H9 (cell line): ENCODE results near the gene MS4A18. TPM values are rescaled to one million over a fixed set of nuclear protein-coding genes. Genes with fewer than 3 reads are reported as not detected.

Source experiments
- DNase-seq: peaks from one replicate; pipeline ENCODE4 v3.0.0-alpha.2; 2017
- H2AFZ ChIP-seq: one replicate; pipeline ENCODE4 v1.6.1; 2013; ENCODE audit warnings: mild to moderate bottlenecking, low read length, control low read depth, moderate library complexity
- H2AK5ac ChIP-seq: 2 replicates; pipeline ENCODE4 v1.6.1; 2013; ENCODE audit warnings: low read length, control low read depth, mixed read lengths; ENCODE audit not compliant: insufficient read length
- H2BK120ac ChIP-seq: one replicate; pipeline ENCODE4 v1.6.1; 2013; ENCODE audit warnings: low read depth, mild to moderate bottlenecking, low read length, control low read depth, inconsistent platforms; ENCODE audit not compliant: poor library complexity, severe bottlenecking
- H2BK12ac ChIP-seq: 2 replicates; pipeline ENCODE4 v1.6.1; 2013; ENCODE audit warnings: low read length, control low read depth, mixed read lengths, low read depth; ENCODE audit not compliant: insufficient read length
- H2BK15ac ChIP-seq: 2 replicates; pipeline ENCODE4 v1.6.1; 2013; ENCODE audit warnings: low read depth, low read length, control low read depth
- H2BK20ac ChIP-seq: one replicate; pipeline ENCODE4 v1.6.1; 2013; ENCODE audit warnings: low read depth, mild to moderate bottlenecking, low read length, control low read depth, inconsistent platforms; ENCODE audit not compliant: poor library complexity, severe bottlenecking
- H2BK5ac ChIP-seq: 2 replicates; pipeline ENCODE4 v1.6.1; 2013; ENCODE audit warnings: low read length, control low read depth, mixed read lengths; ENCODE audit not compliant: insufficient read length
- H3K14ac ChIP-seq: 2 replicates; pipeline ENCODE4 v1.6.1; 2013; ENCODE audit warnings: low read length, control low read depth; ENCODE audit not compliant: insufficient read depth
- H3K18ac ChIP-seq: 2 replicates; pipeline ENCODE4 v1.6.1; 2013; ENCODE audit warnings: low read depth, mild to moderate bottlenecking, mixed read lengths, low read length, control low read depth; ENCODE audit not compliant: insufficient read length
- H3K23ac ChIP-seq: 2 replicates; pipeline ENCODE4 v1.6.1; 2013; ENCODE audit warnings: low read length, control low read depth, mixed read lengths, low read depth; ENCODE audit not compliant: insufficient read length
- H3K23me2 ChIP-seq: 2 replicates; pipeline ENCODE4 v1.6.1; 2013; ENCODE audit warnings: low read depth, mild to moderate bottlenecking, mixed read lengths, low read length, control low read depth; ENCODE audit not compliant: insufficient read length, poor library complexity, severe bottlenecking
- H3K27ac ChIP-seq: 2 replicates; pipeline ENCODE4 v1.5.1; 2013; ENCODE audit warnings: low read length, control low read depth, mixed read lengths, low read depth; ENCODE audit not compliant: insufficient read length
- H3K27me3 ChIP-seq: 2 replicates; pipeline ENCODE4 v1.6.1; 2013; ENCODE audit warnings: low read length, control low read depth, inconsistent platforms; ENCODE audit not compliant: insufficient read depth
- H3K4ac ChIP-seq: 2 replicates; pipeline ENCODE4 v1.6.1; 2013; ENCODE audit warnings: low read depth, mild to moderate bottlenecking, control low read depth, inconsistent platforms, low read length, moderate library complexity
- H3K4me1 ChIP-seq: 2 replicates; pipeline ENCODE4 v1.6.1; 2013; ENCODE audit warnings: low read length, control low read depth, inconsistent platforms; ENCODE audit not compliant: insufficient read depth
- H3K4me2 ChIP-seq: 2 replicates; pipeline ENCODE4 v1.6.1; 2013; ENCODE audit warnings: low read length, control low read depth, mixed read lengths; ENCODE audit not compliant: insufficient read length, insufficient read depth
- H3K56ac ChIP-seq: 2 replicates; pipeline ENCODE4 v1.6.1; 2013; ENCODE audit warnings: low read depth, mild to moderate bottlenecking, mixed read lengths, low read length, control low read depth; ENCODE audit not compliant: insufficient read length
- H3K79me1 ChIP-seq: 2 replicates; pipeline ENCODE4 v1.6.1; 2013; ENCODE audit warnings: low read depth, mild to moderate bottlenecking, moderate library complexity, low read length, control low read depth, inconsistent platforms; ENCODE audit not compliant: insufficient read depth, poor library complexity, severe bottlenecking
- H3K79me2 ChIP-seq: 2 replicates; pipeline ENCODE4 v1.6.1; 2013; ENCODE audit warnings: low read length, control low read depth, inconsistent platforms; ENCODE audit not compliant: insufficient read depth
- H3K9ac ChIP-seq: 2 replicates; pipeline ENCODE4 v1.6.1; 2013; ENCODE audit warnings: low read length, control low read depth, mixed read lengths; ENCODE audit not compliant: insufficient read length; ENCODE audit errors: extremely low read depth
- H3K9me3 ChIP-seq: one replicate; pipeline ENCODE4 v1.6.1; 2013; ENCODE audit warnings: low read depth, low read length, inconsistent platforms; ENCODE audit not compliant: control insufficient read depth
- H3T11ph ChIP-seq: one replicate; pipeline ENCODE4 v1.6.1; 2013; ENCODE audit warnings: mild to moderate bottlenecking, low read length, control low read depth, inconsistent platforms
- H4K20me1 ChIP-seq: one replicate; pipeline ENCODE4 v1.6.1; 2013; ENCODE audit not compliant: control insufficient read depth, insufficient read length, insufficient read depth
- H4K5ac ChIP-seq: 2 replicates; pipeline ENCODE4 v1.6.1; 2013; ENCODE audit warnings: low read depth, mild to moderate bottlenecking, mixed read lengths, low read length, control low read depth; ENCODE audit not compliant: insufficient read length
- H4K8ac ChIP-seq: replicated peaks from 2 replicates; pipeline ENCODE4 v1.6.1; 2013; ENCODE audit warnings: low read length, control low read depth, mixed read lengths, low read depth; ENCODE audit not compliant: insufficient read length
- H4K91ac ChIP-seq: 2 replicates; pipeline ENCODE4 v1.6.1; 2013; ENCODE audit warnings: low read depth, mild to moderate bottlenecking, moderate library complexity, mixed read lengths, low read length, control low read depth; ENCODE audit not compliant: insufficient read length
- H3K27ac Mint-ChIP-seq, 3 experiments: 2 replicates in 2 of 3; 3 replicates in 1 of 3; pipeline ENCODE4 v1.8.0; 2020 to 2021; ENCODE audit warnings: mixed read lengths in 3 of 3, mild to moderate bottlenecking in 1 of 3, moderate library complexity in 1 of 3
- H3K27me3 Mint-ChIP-seq: 2 replicates; pipeline ENCODE4 v1.8.0; 2021; ENCODE audit warnings: low read depth, mild to moderate bottlenecking, moderate library complexity, mixed read lengths
- H3K36me3 Mint-ChIP-seq, 3 experiments: 2 replicates in 2 of 3; 3 replicates in 1 of 3; pipeline ENCODE4 v1.8.0; 2020 to 2021; ENCODE audit warnings: low read depth in 3 of 3, mixed read lengths in 3 of 3; ENCODE audit not compliant: insufficient read depth in 1 of 3
- H3K4me1 Mint-ChIP-seq, 2 experiments: 2 replicates each; pipeline ENCODE4 v1.8.0; 2020; ENCODE audit warnings: mixed read lengths in 2 of 2
- H3K4me3 Mint-ChIP-seq, 2 experiments: 2 replicates in 1 of 2; 3 replicates in 1 of 2; pipeline ENCODE4 v1.8.0; 2020 to 2021; ENCODE audit warnings: mild to moderate bottlenecking in 2 of 2, mixed read lengths in 2 of 2, moderate library complexity in 1 of 2
- H3K9me3 Mint-ChIP-seq, 2 experiments: 2 replicates in 1 of 2; 3 replicates in 1 of 2; pipeline ENCODE4 v1.8.0; 2020; ENCODE audit warnings: mild to moderate bottlenecking in 2 of 2, mixed read lengths in 2 of 2, moderate library complexity in 1 of 2
- WGBS: extraction: QIAGEN DNeasy Blood & Tissue Kit; methylation state at CpG from one replicate; pipeline ENCODE4 v1.1.7; 2013; ENCODE audit warnings: missing lambda C conversion rate, low lambda C conversion rate, mixed read lengths; ENCODE audit not compliant: insufficient read length; ENCODE audit errors: extremely low coverage; 5-methylcytosine and 5-hydroxymethylcytosine counted together
- total RNA-seq: library from RNA; stranded (reverse); gene quantifications from 2 replicates; pipeline ENCODE4 v1.2.1, GENCODE V29; 2021
- TF ChIP-seq, protein P1 (sequence below): fragments of 200-600 bp; sonication (generic); conservative IDR thresholded peaks from 3 replicates; pipeline ENCODE4 v1.8.0; 2021; ENCODE audit warnings: antibody characterized with exemption, mild to moderate bottlenecking

MS4A18 gene
- total RNA-seq, 1 experiment from 2014 or later: not detected

DNA sequence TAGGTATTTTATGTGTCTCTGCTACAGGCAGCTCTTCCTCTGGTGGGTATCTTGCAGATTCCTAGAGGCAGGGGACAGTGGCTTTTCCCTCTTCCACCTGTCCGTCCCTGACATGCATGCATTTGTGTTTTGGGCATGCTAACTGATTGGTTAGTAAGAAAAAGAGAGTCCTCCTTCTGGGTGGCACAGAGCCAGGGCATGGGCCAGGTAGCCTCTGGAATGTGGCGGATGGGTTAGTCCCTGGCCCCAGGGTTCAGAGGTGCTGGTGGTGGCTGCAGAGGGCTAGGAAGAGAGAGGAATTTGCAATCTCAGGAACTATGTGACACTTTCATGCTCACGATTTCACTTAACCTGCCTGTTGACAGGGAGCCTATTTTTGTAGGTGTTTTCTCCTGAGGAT, 26.4 kb downstream of the MS4A18 start:
- H3T11ph ChIP-seq: no peak overlapping the region

More for the DNA sequence above, 26.4 kb downstream of the MS4A18 start:
- H3K4ac ChIP-seq: no peak overlapping the region
- TF ChIP-seq, protein P1, sequence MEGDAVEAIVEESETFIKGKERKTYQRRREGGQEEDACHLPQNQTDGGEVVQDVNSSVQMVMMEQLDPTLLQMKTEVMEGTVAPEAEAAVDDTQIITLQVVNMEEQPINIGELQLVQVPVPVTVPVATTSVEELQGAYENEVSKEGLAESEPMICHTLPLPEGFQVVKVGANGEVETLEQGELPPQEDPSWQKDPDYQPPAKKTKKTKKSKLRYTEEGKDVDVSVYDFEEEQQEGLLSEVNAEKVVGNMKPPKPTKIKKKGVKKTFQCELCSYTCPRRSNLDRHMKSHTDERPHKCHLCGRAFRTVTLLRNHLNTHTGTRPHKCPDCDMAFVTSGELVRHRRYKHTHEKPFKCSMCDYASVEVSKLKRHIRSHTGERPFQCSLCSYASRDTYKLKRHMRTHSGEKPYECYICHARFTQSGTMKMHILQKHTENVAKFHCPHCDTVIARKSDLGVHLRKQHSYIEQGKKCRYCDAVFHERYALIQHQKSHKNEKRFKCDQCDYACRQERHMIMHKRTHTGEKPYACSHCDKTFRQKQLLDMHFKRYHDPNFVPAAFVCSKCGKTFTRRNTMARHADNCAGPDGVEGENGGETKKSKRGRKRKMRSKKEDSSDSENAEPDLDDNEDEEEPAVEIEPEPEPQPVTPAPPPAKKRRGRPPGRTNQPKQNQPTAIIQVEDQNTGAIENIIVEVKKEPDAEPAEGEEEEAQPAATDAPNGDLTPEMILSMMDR: no peak
- no peak overlapping the region for H3K18ac ChIP-seq
- H3K4me2 ChIP-seq: no peak overlapping the region
- Mint-ChIP-seq H3K36me3 (no peaks in the 10 kb centered on the region; a peak in 2 of 7 replicates), H3K9me3 (peaks cover 0 to 4% of the 10 kb centered on the region in 2 experiments; a peak in 2 of 5 replicates), H3K4me3 (no peak overlapping the region), H3K4me1 (peaks cover 0 to 3% of the 10 kb centered on the region in 2 experiments; a peak in 1 of 4 replicates), H3K27me3 (peaks cover 8% of the 10 kb centered on the region), H3K27ac (no peak overlapping the region)
- WGBS: no CpG with 5 or more reads among the region's 3 CpGs
- H2BK20ac ChIP-seq: no peak overlapping the region
- H4K8ac ChIP-seq: no peak overlapping the region
- no peak overlapping the region for H2BK120ac ChIP-seq
- H3K56ac ChIP-seq: no peak overlapping the region
- no peak for DNase-seq
- no peaks in the 10 kb centered on the region for H3K4me1 ChIP-seq
- H3K79me2 ChIP-seq: no peaks in the 10 kb centered on the region
- no peak overlapping the region for H3K23ac ChIP-seq
- H2AK5ac ChIP-seq: no peak overlapping the region
- no peaks in the 10 kb centered on the region for H3K79me1 ChIP-seq
- H2BK12ac ChIP-seq: no peak overlapping the region
- no peak overlapping the region for H4K5ac ChIP-seq
- H2BK15ac ChIP-seq: no peak overlapping the region
- no peak overlapping the region for H3K27ac ChIP-seq
- H3K23me2 ChIP-seq: no peaks in the 10 kb centered on the region
- no peak overlapping the region for H3K14ac ChIP-seq
- H4K20me1 ChIP-seq: no peaks in the 10 kb centered on the region
- H2AFZ ChIP-seq: no peak overlapping the region
- H3K27me3 ChIP-seq: no peaks in the 10 kb centered on the region; the same call in 1 of the 2 replicates
- no peak overlapping the region for H4K91ac ChIP-seq
- no peak overlapping the region for H2BK5ac ChIP-seq
- H3K9ac ChIP-seq: no peak overlapping the region
- H3K9me3 ChIP-seq: no peaks in the 10 kb centered on the region
